Lower leg skin (tissue), 4 donors: ENCODE data around the gene HEMK1. TPM values are rescaled to one million over a fixed set of nuclear protein-coding genes. Genes with fewer than 3 reads are reported as not detected.
A peak's percentile ranks its signal among the peaks of the same experiment; 100 is the strongest.

ENCODE experiments used
- DNase-seq, 2 donors: peaks; one replicate each; pipeline ENCODE4 v3.0.0-alpha.2; 2019; ENCODE audit warnings: low spot score in 2 of 2
- H3K4me3 ChIP-seq: fragments of 200-600 bp; sonication (generic); 2 replicates; pipeline ENCODE4 v1.5.1; 2017; ENCODE audit warnings: mild to moderate bottlenecking, low read depth; ENCODE audit not compliant: poor library complexity, severe bottlenecking
- POLR2A ChIP-seq, 2 donors: fragments of 450-650 bp; IDR thresholded peaks; one replicate each; pipeline ENCODE4 v1.6.1; 2016 to 2017; ENCODE audit warnings: antibody characterized with exemption in 2 of 2, mild to moderate bottlenecking in 1 of 2, moderate library complexity in 1 of 2
- WGBS, 2 donors: methylation state at CpG; one replicate each; pipeline ENCODE4 v1.1.5; 2018; 5-methylcytosine and 5-hydroxymethylcytosine counted together
- intact Hi-C: fragments of 100-400 bp; cut with DNase I; formaldehyde crosslinking; loops from one replicate; pipeline ENCODE4 v1.15.0; 2023; ENCODE audit warnings: low total_unique reads
- total RNA-seq, 4 donors: library from RNA; depleted of rRNA; stranded (reverse); fragments of >200 nt; gene quantifications; one replicate each; pipeline ENCODE4 v1.1.0, GENCODE V29; 2016
- TF ChIP-seq, protein P1 (sequence below), 3 donors: fragments of 450-650 bp; IDR thresholded peaks; one replicate each; pipeline ENCODE4 v1.5.1; 2016; ENCODE audit warnings: antibody characterized with exemption in 3 of 3, mild to moderate bottlenecking in 3 of 3, moderate library complexity in 2 of 3

HEMK1 gene
- total RNA-seq, 4 donors from 2014 or later = 2.9 to 8.1 (median 4.8) TPM

DNA sequence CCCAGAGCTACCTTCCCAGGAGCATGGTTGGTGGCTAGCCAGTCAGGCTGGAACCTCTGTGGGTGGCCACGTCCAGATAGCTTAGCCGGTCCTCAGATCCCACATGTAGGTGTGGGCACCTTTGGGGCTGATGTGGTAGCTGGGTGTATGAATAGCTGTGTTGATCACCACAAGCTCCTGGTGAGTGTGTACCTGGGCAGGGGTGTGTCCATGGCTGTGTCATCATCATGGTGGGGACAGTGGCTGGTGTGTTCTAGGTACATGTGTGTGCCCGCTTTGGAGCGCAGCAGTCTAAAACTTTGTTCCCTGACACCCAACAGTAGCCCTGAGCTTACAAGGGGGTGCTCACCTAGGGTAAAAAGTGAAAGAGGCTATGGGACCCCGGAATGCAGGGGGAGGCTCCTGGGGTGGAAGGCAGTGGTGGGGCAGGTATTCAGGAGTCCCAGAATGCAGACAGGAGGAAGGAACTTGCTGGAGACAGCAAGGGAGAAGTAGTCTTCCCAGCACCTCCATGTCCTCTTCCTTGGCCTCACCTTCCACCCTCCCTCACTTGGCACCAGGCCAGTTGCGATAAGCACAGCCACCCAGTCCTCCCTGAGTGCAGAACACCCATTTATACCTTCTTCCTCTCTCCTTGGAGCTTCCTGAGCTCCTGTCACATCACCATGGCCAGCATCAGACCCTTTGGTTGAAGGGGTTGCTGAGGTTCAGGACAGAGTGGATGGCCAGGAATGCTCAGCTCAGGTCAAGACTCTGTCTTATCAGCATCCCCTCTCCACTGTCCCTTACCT is 41.1 kb downstream of the HEMK1 start:
- TF ChIP-seq POLR2A (IDR thresholded peaks at IDR 0.05) = no peak
- TF ChIP-seq, protein P1, sequence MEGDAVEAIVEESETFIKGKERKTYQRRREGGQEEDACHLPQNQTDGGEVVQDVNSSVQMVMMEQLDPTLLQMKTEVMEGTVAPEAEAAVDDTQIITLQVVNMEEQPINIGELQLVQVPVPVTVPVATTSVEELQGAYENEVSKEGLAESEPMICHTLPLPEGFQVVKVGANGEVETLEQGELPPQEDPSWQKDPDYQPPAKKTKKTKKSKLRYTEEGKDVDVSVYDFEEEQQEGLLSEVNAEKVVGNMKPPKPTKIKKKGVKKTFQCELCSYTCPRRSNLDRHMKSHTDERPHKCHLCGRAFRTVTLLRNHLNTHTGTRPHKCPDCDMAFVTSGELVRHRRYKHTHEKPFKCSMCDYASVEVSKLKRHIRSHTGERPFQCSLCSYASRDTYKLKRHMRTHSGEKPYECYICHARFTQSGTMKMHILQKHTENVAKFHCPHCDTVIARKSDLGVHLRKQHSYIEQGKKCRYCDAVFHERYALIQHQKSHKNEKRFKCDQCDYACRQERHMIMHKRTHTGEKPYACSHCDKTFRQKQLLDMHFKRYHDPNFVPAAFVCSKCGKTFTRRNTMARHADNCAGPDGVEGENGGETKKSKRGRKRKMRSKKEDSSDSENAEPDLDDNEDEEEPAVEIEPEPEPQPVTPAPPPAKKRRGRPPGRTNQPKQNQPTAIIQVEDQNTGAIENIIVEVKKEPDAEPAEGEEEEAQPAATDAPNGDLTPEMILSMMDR (IDR thresholded peaks at IDR 0.05) = no peak
- H3K4me3 ChIP-seq = peak overlapping the region; percentile 57
- DNase-seq = no peak
- intact Hi-C loops = no loop called here
- WGBS, 2 donors = 66 to 75% methylated on average over 6 of the region's 6 CpGs

DNA sequence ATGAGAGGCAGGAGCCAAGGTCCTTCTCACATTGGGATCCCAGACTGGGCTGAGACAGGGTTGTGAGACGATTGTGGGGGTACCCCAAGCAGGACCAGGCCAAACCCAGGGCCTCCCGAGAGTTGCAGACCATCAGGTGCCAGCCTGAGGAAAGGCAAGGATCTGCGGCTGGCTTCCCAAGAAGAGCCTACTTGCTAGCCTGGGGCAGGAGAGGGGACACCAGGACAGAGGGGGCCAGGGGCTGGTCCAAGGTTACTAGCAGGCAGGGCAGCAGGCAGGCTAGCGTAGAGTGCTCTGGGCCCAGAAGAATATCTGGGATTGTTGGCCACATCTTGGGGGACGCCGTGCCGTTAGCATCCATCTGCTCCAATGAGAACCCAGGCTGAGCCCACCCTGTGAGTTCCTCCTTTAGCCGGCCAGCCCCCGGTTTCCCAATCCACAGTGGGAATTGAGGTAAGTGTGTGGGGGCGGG is 41.7 kb downstream of the HEMK1 start:
- intact Hi-C loops = no loop called here
- no peak for DNase-seq
- peak overlapping the region; percentile 57 for H3K4me3 ChIP-seq
- 7% methylated on average over 10 of the region's 10 CpGs for WGBS, 2 donors
- TF ChIP-seq, protein P1 (IDR thresholded peaks at IDR 0.05) = no peak

DNA sequence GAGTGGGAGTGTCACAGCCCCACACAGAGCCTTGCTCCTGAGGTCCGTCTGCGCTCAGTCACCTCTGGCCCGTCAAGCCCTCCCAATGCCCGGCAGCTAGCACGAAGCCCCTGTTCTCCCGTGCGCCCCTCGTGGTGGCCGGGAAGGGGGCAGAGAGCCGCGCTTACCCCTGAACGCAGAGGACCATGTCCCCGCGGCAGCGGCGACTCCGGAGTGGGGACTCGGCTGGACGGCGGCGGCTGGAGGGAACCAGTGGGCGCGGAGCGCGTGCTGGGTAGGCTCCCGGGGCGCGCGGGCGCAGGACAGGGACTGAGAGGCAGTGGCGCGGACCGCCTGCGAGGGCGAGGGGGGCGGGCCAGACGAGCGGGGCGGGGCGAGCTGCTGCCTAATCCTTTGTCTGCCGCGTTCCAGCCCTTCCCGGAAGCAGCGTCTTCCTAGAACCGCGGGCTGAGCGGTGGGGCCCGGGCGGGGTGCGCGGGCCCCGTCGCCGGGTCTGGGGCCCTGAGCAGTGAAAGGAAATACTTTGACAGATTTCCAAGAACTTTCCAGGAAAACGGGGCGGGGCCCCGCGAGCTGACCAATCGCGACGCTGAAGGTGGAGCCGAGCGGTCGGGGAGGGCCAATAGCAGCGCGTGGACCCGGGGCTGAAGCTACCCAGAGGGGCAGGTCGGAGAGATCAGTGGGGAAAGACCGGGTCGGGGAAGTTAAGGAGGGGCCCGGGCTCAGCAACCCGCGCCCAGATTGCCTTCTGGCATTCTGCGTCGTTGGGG is 42.3 kb downstream of the HEMK1 start, which contains the start of gene CISH:
Gene CISH (minus strand): TSS at position 311 of the 770 bp plus-strand sequence. CDS start 124 bp downstream, at position 187.
- TF ChIP-seq POLR2A (IDR thresholded peaks at IDR 0.05) = peak in 1 of 2 donors; percentile 63
- TF ChIP-seq, protein P1 (IDR thresholded peaks at IDR 0.05) = no peak
- intact Hi-C loops = no loop called here
- peak within 1 kb of the TSS; percentile 57 for H3K4me3 ChIP-seq
- WGBS, 2 donors = 0 to 1% methylated on average over 37 to 51 of the region's 75 CpGs
- DNase-seq = peak; percentile 93 to 99

DNA sequence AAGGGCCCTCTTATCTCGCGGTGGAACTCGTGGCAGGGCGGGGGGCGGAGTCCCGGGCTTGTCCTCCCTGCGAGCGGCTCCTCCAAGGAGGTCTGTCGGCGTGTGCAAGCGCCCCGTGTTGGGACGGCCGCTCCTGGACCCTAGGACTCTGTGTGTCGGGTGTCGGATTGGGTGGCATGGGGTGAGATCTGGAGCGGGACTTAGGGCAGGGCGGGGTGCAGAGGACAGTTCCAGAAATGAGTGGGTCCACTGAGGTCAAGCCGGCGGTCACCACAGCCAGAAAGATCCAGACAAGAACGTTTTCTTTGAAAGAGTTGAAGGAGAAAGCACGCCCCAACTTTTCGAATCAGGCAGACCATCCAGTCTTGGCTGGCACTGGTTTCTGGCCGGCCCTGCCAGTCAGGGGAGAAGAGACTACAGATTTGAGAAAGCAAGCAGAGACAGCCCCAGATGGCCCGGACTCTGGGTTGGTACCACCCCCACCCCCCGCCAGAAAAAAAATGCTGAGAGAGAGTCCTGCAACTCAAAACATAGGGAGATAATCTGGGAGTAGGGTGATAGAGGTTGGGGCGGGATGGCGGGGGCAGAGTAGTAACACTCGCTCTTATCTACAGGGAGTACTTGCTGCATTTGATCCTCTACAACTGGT is 43.0 kb downstream of the HEMK1 start:
- H3K4me3 ChIP-seq = peak overlapping the region; percentile 57
- TF ChIP-seq, protein P1 (IDR thresholded peaks at IDR 0.05) = no peak
- TF ChIP-seq POLR2A (IDR thresholded peaks at IDR 0.05) = no peak
- no peak for DNase-seq
- WGBS, 2 donors = 2 to 3% methylated on average over 29 of the region's 29 CpGs
- intact Hi-C loops = no loop called here

DNA sequence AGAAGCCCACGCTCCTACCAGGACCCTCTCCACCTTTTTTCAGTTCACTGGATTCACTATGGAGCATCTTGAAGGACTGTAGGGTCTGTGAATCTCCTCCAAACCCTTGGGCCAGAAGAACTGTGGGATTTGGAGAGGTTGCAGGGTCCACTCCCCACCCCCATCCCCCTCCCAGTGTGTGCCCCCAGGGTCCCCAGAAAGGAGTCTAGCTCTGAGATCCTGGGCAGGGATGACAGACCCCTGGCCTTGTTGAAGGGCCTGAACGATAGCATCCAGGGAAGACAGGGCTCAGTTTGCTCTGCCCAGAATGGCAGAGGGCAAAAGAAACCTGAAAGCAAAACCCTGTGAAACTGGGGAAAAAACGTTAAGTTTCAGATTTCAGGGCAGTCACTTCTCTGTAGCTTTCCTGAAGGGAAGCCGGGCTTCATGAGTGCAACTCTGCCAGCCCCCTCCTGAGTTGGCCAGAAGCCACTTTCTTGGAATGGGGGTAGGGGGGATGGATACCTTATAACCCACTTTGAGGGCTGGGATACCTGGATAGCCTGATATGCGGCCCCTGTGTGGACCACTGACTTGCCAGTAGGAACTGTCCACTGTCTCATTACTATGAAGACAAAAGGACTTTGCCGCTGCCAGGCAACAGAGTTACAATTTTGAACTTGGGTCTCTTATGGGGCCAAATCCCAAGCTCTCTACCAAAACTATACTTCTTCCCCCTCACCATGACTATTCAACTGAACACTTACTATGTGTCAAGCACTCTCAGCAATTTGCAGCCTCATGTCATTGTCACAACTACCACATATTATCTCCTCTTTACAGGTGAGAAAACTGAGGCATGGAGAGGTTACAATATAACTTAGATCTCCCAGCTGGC is 43.9 kb downstream of the HEMK1 start:
- TF ChIP-seq, protein P1 (IDR thresholded peaks at IDR 0.05) = no peak
- TF ChIP-seq POLR2A (IDR thresholded peaks at IDR 0.05) = no peak
- WGBS, 2 donors = 59 to 64% methylated on average over 6 of the region's 6 CpGs
- H3K4me3 ChIP-seq = no peak overlapping the region
- intact Hi-C loops = no loop called here
- no peak for DNase-seq
